KMS-11 (cell line): Measurements from ENCODE around the gene GGT1.
"Not testable (repeated sequence)": the region's sequence is repeated elsewhere in the genome, so short reads cannot be mapped to it uniquely, and the experiment has no call there.

Source experiments
- H2AFZ ChIP-seq: fragments of 200-600 bp; sonication (generic); 2 replicates; pipeline ENCODE4 v1.6.1; 2016; ENCODE audit warnings: antibody characterized with exemption, mixed run types, low read depth
- H3K27ac ChIP-seq: fragments of 200-600 bp; sonication (generic); 2 replicates; pipeline ENCODE4 v1.6.1; 2016; ENCODE audit warnings: mild to moderate bottlenecking, mixed run types
- H3K27me3 ChIP-seq: fragments of 200-600 bp; sonication (generic); 2 replicates; pipeline ENCODE4 v1.6.1; 2017; ENCODE audit warnings: mild to moderate bottlenecking, low read depth, mixed run types, moderate library complexity; ENCODE audit not compliant: insufficient read depth
- H3K36me3 ChIP-seq: fragments of 200-600 bp; sonication (generic); 2 replicates; pipeline ENCODE4 v1.6.1; 2017; ENCODE audit warnings: mild to moderate bottlenecking, mixed run types; ENCODE audit not compliant: insufficient read depth
- H3K4me1 ChIP-seq: fragments of 200-600 bp; sonication (generic); 2 replicates; pipeline ENCODE4 v1.6.1; 2016; ENCODE audit warnings: mild to moderate bottlenecking, low read depth, mixed run types; ENCODE audit not compliant: poor library complexity, severe bottlenecking
- H3K4me2 ChIP-seq: fragments of 200-600 bp; sonication (generic); 2 replicates; pipeline ENCODE4 v1.7.0; 2016; ENCODE audit warnings: mild to moderate bottlenecking, mixed run types
- H3K4me3 ChIP-seq: fragments of 200-600 bp; sonication (generic); IDR thresholded peaks from 2 replicates; pipeline ENCODE4 v1.6.1; 2017; ENCODE audit warnings: low read depth, low read length, mixed read lengths; ENCODE audit not compliant: insufficient read depth
- H3K79me2 ChIP-seq: fragments of 200-600 bp; sonication (generic); 2 replicates; pipeline ENCODE4 v1.6.1; 2016; ENCODE audit warnings: low read depth, mixed run types; ENCODE audit not compliant: insufficient read depth
- H3K9ac ChIP-seq: fragments of 200-600 bp; sonication (generic); 2 replicates; pipeline ENCODE4 v1.6.1; 2016; ENCODE audit warnings: mild to moderate bottlenecking, mixed run types
- H4K20me1 ChIP-seq: fragments of 200-600 bp; sonication (generic); 2 replicates; pipeline ENCODE4 v1.6.1; 2016; ENCODE audit warnings: mild to moderate bottlenecking, mixed run types; ENCODE audit not compliant: insufficient read depth
- CTCF ChIP-seq: fragments of 200-600 bp; sonication (generic); conservative IDR thresholded peaks from 2 replicates; pipeline ENCODE4 v1.6.1; 2017; ENCODE audit warnings: low read depth, mild to moderate bottlenecking, antibody characterized with exemption, low read length, moderate library complexity, mixed read lengths

The GGT1 gene

GRCh38 chr22:24592058-24592850 lies 10.7 kb upstream of the GGT1 start:
- H3K36me3 ChIP-seq, result no peaks in the 10 kb centered on the region
- peak overlapping the region; percentile 71 for H3K4me2 ChIP-seq
- H3K4me3 ChIP-seq, result no peak overlapping the region
- H4K20me1 ChIP-seq, result no peaks in the 10 kb centered on the region
- peak overlapping the region; percentile 41 for H2AFZ ChIP-seq
- H3K27me3 ChIP-seq, result no peaks in the 10 kb centered on the region
- peaks cover 12% of the 10 kb centered on the region for H3K4me1 ChIP-seq
- H3K79me2 ChIP-seq, result no peaks in the 10 kb centered on the region
- TF ChIP-seq CTCF, result no peak
- no peak overlapping the region; the same call in 1 of the 2 replicates for H3K9ac ChIP-seq
- no peak overlapping the region for H3K27ac ChIP-seq

- Histone ChIP-seq H3K9ac (peak within 1 kb of the TSS; percentile 52; the same call in 1 of the 2 replicates), H3K79me2 (no peaks in the 10 kb centered on the region), H4K20me1 (no peaks in the 10 kb centered on the region), H3K4me2 (peak within 1 kb of the TSS; percentile 75), H3K27me3 (no peaks in the 10 kb centered on the region), H3K36me3 (no peaks in the 10 kb centered on the region), H3K4me1 (peaks cover 17% of the 10 kb centered on the region), H3K4me3 (no peak within 1 kb of the TSS), H3K27ac (no peak within 1 kb of the TSS), H2AFZ (peak within 1 kb of the TSS; percentile 78)
- no peak for TF ChIP-seq CTCF
Measured at GRCh38 chr22:24592851-24593558, 10.0 kb upstream of the GGT1 start, which contains the start of gene LRRC75B. Gene LRRC75B (minus strand): TSS chr22:24593073. CDS start chr22:24593039, 34 bp downstream.

DNA sequence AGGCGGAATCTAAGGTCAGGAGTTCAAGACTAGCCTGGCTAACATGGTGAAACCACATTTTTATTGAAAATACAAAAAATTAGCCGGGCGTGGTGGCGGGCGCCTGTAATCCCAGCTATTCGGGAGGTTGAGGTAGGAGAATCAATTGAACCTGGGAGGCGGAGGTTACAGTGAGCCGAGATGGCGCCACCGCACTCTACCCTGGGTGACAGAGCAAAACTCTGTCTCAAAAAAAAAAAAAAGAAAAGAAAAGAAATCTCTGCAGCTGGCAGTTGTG lies 9.5 kb upstream of the GGT1 start:
- Histone ChIP-seq H3K4me1 (peaks cover 17% of the 10 kb centered on the region), H3K4me2 (peak overlapping the region; percentile 75), H3K9ac (peak overlapping the region; percentile 52; the same call in 1 of the 2 replicates)

GRCh38 chr22:24593836-24594568 lies 9.0 kb upstream of the GGT1 start:
- Histone ChIP-seq H3K4me2 (peak overlapping the region; percentile 75; the same call in 1 of the 2 replicates), H3K4me3 (no peak overlapping the region), H4K20me1 (no peaks in the 10 kb centered on the region), H3K4me1 (peaks cover 19% of the 10 kb centered on the region), H3K27me3 (no peaks in the 10 kb centered on the region), H3K79me2 (no peaks in the 10 kb centered on the region), H3K9ac (no peak overlapping the region), H3K36me3 (no peaks in the 10 kb centered on the region), H3K27ac (no peak overlapping the region), H2AFZ (no peak overlapping the region; the same call in 1 of the 2 replicates)
- no peak for TF ChIP-seq CTCF

More for the DNA sequence above, 9.5 kb upstream of the GGT1 start:
- H4K20me1 ChIP-seq, H3K27me3 ChIP-seq, H3K36me3 ChIP-seq, H3K4me3 ChIP-seq, H3K27ac ChIP-seq, H3K79me2 ChIP-seq: not testable (repeated sequence)
- H2AFZ ChIP-seq, result peak overlapping the region; percentile 78; the same call in 1 of the 2 replicates
